Liver (tissue), 3 donors: Measurements from ENCODE around the gene DGCR2.

ENCODE experiments used
- GABPA ChIP-seq, 2 donors: IDR thresholded peaks in 1 of 2; conservative IDR thresholded peaks in 1 of 2; 2 replicates each; pipeline ENCODE4 v1.6.1; 2016; ENCODE audit warnings: antibody characterized with exemption in 2 of 2, mild to moderate bottlenecking in 1 of 2, moderate library complexity in 1 of 2
- HNF4A ChIP-seq, 2 donors: conservative IDR thresholded peaks; 2 replicates each; pipeline ENCODE4 v1.6.1; 2016; ENCODE audit warnings: antibody characterized with exemption in 2 of 2, mild to moderate bottlenecking in 2 of 2
- HNF4G ChIP-seq: IDR thresholded peaks from 2 replicates; pipeline ENCODE4 v1.6.1; 2016; ENCODE audit warnings: antibody characterized with exemption
- JUND ChIP-seq, 2 donors: IDR thresholded peaks; 2 replicates each; pipeline ENCODE4 v1.6.1; 2016; ENCODE audit warnings: antibody characterized with exemption in 2 of 2
- RAD21 ChIP-seq, 2 donors: IDR thresholded peaks; 2 replicates each; pipeline ENCODE4 v1.6.1; 2016; ENCODE audit warnings: antibody characterized with exemption in 2 of 2, mild to moderate bottlenecking in 2 of 2
- YY1 ChIP-seq: IDR thresholded peaks from 2 replicates; pipeline ENCODE4 v1.6.1; 2016; ENCODE audit warnings: antibody characterized with exemption, mild to moderate bottlenecking
- ZBTB33 ChIP-seq: IDR thresholded peaks from 2 replicates; pipeline ENCODE4 v1.6.1; 2016; ENCODE audit warnings: antibody characterized with exemption
- TF ChIP-seq, protein P1 (sequence below): fragments of 150-350 bp; IDR thresholded peaks from 2 replicates; pipeline ENCODE4 v1.5.1; 2017; ENCODE audit warnings: improper control_type of control experiment, low read depth, low read length; ENCODE audit not compliant: missing input control
- TF ChIP-seq, protein P2 (sequence below): IDR thresholded peaks from 2 replicates; pipeline ENCODE4 v1.6.1; 2016; ENCODE audit warnings: antibody characterized with exemption
- donor health status: healthy.
- donor health status: healthy.

GRCh38 chr22:19036229-19036522 lies 86.0 kb downstream of the DGCR2 start:
- TF ChIP-seq, protein P1, sequence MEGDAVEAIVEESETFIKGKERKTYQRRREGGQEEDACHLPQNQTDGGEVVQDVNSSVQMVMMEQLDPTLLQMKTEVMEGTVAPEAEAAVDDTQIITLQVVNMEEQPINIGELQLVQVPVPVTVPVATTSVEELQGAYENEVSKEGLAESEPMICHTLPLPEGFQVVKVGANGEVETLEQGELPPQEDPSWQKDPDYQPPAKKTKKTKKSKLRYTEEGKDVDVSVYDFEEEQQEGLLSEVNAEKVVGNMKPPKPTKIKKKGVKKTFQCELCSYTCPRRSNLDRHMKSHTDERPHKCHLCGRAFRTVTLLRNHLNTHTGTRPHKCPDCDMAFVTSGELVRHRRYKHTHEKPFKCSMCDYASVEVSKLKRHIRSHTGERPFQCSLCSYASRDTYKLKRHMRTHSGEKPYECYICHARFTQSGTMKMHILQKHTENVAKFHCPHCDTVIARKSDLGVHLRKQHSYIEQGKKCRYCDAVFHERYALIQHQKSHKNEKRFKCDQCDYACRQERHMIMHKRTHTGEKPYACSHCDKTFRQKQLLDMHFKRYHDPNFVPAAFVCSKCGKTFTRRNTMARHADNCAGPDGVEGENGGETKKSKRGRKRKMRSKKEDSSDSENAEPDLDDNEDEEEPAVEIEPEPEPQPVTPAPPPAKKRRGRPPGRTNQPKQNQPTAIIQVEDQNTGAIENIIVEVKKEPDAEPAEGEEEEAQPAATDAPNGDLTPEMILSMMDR, result no peak
- TF ChIP-seq, protein P2, sequence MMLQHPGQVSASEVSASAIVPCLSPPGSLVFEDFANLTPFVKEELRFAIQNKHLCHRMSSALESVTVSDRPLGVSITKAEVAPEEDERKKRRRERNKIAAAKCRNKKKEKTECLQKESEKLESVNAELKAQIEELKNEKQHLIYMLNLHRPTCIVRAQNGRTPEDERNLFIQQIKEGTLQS, result no peak
- TF ChIP-seq RAD21 (IDR thresholded peaks at IDR 0.05) (no peak), YY1 (no peak), HNF4G (no peak), GABPA (IDR thresholded peaks at IDR 0.05 in 1 of 2, conservative IDR thresholded peaks at IDR 0.05 in 1 of 2) (no peak), JUND (IDR thresholded peaks at IDR 0.05) (no peak), HNF4A (conservative IDR thresholded peaks at IDR 0.05) (no peak), ZBTB33 (no peak)
